ENCODE data around the gene MMRN2. TPM values are rescaled to one million over a fixed set of nuclear protein-coding genes. Genes with fewer than 3 reads are reported as not detected.

Gene MMRN2
- total RNA-seq, 6 experiments from 2014 or later, result 0.66 to 1.5 (median 1.2) TPM

- Mint-ChIP-seq H3K4me3 (peak overlapping the region; percentile 56; the same call in 1 of the 2 replicates), H3K27me3 (ENCODE audit: insufficient read depth) (peaks cover 4% of the 10 kb centered on the region), H3K4me1 (ENCODE audit: low read depth) (peaks cover 55% of the 10 kb centered on the region), H3K36me3 (ENCODE audit: low read depth) (no peaks in the 10 kb centered on the region), H3K27ac (peak overlapping the region; percentile 88), H3K9me3 (no peaks in the 10 kb centered on the region)
- no peak for DNase-seq
- no peak for TF ChIP-seq CTCF (IDR thresholded peaks at IDR 0.05)
Observed at GRCh38 chr10:86965986-86966654, 8.7 kb upstream of the MMRN2 start.

- Mint-ChIP-seq H3K4me1 (ENCODE audit: low read depth) (peaks cover 53% of the 10 kb centered on the region), H3K27me3 (ENCODE audit: insufficient read depth) (peaks cover 3% of the 10 kb centered on the region), H3K36me3 (ENCODE audit: low read depth) (no peaks in the 10 kb centered on the region), H3K4me3 (no peak overlapping the region), H3K9me3 (no peaks in the 10 kb centered on the region), H3K27ac (no peak overlapping the region; the same call in 1 of the 2 replicates)
- no peak for TF ChIP-seq CTCF (IDR thresholded peaks at IDR 0.05)
- DNase-seq, result no peak
Observed at GRCh38 chr10:86964847-86965190, 7.4 kb upstream of the MMRN2 start.

- Mint-ChIP-seq H3K36me3 (ENCODE audit: low read depth) (no peaks in the 10 kb centered on the region), H3K27me3 (ENCODE audit: insufficient read depth) (peaks cover 3% of the 10 kb centered on the region), H3K4me1 (ENCODE audit: low read depth) (peaks cover 52% of the 10 kb centered on the region), H3K9me3 (no peaks in the 10 kb centered on the region), H3K4me3 (no peak overlapping the region), H3K27ac (no peak overlapping the region)
- no peak for DNase-seq
- no peak for TF ChIP-seq CTCF (IDR thresholded peaks at IDR 0.05)
Observed at GRCh38 chr10:86964061-86964846, 6.8 kb upstream of the MMRN2 start.

- H3K4me3 Mint-ChIP-seq, result no peak overlapping the region
- peaks cover 56% of the 10 kb centered on the region for H3K4me1 Mint-ChIP-seq (ENCODE audit: low read depth)
- no peak overlapping the region for H3K27ac Mint-ChIP-seq
- peaks cover 3% of the 10 kb centered on the region for H3K27me3 Mint-ChIP-seq (ENCODE audit: insufficient read depth)
- H3K9me3 Mint-ChIP-seq, result no peaks in the 10 kb centered on the region
- DNase-seq, result no peak
- H3K36me3 Mint-ChIP-seq (ENCODE audit: low read depth), result no peaks in the 10 kb centered on the region
- TF ChIP-seq CTCF (IDR thresholded peaks at IDR 0.05), result no peak
Observed at GRCh38 chr10:86963341-86963919, 6.0 kb upstream of the MMRN2 start.

- peaks cover 55% of the 10 kb centered on the region for H3K4me1 Mint-ChIP-seq (ENCODE audit: low read depth)
- H3K9me3 Mint-ChIP-seq, result no peaks in the 10 kb centered on the region
- no peak for TF ChIP-seq CTCF (IDR thresholded peaks at IDR 0.05)
- H3K27ac Mint-ChIP-seq, result no peak overlapping the region
- H3K27me3 Mint-ChIP-seq (ENCODE audit: insufficient read depth), result peaks cover 3% of the 10 kb centered on the region
- H3K4me3 Mint-ChIP-seq, result no peak overlapping the region
- no peaks in the 10 kb centered on the region for H3K36me3 Mint-ChIP-seq (ENCODE audit: low read depth)
- no peak for DNase-seq
Observed at GRCh38 chr10:86962981-86963310, 5.5 kb upstream of the MMRN2 start.

Measured in HFFc6 (cell line).